ENCODE data around the gene SMYD3.

GRCh38 chr1:246164764-246165163 is 342.3 kb downstream of the SMYD3 start:
- TF ChIP-seq CTCF (IDR thresholded peaks at IDR 0.05) = no peak
- TF ChIP-seq EP300 (IDR thresholded peaks at IDR 0.05) = no peak
